Measurements from ENCODE around the gene NQO2.
"Not testable (repeated sequence)": the region's sequence is repeated elsewhere in the genome, so short reads cannot be mapped to it uniquely, and the experiment has no call there.

DNA sequence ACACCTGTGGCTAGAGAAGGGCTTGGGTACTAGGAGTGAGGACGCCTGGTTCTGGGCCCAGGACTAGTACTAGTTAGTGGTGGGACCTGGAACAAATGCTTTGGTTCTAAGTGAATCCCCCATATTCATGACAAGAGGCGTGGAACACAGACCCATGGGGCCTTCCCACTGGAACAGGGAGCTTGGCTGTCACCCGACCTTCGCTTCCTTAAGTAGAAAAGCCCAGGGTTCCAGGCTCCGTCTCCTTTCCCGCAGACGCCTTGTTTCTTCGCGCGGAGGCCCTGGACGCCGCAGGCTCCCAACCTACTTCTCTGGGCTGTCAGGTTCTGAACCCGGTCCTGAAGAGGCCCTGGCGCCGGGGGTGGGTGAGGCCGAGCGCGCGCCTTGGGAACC is 63.6 kb downstream of the NQO2 start:
- TF ChIP-seq, protein P1, sequence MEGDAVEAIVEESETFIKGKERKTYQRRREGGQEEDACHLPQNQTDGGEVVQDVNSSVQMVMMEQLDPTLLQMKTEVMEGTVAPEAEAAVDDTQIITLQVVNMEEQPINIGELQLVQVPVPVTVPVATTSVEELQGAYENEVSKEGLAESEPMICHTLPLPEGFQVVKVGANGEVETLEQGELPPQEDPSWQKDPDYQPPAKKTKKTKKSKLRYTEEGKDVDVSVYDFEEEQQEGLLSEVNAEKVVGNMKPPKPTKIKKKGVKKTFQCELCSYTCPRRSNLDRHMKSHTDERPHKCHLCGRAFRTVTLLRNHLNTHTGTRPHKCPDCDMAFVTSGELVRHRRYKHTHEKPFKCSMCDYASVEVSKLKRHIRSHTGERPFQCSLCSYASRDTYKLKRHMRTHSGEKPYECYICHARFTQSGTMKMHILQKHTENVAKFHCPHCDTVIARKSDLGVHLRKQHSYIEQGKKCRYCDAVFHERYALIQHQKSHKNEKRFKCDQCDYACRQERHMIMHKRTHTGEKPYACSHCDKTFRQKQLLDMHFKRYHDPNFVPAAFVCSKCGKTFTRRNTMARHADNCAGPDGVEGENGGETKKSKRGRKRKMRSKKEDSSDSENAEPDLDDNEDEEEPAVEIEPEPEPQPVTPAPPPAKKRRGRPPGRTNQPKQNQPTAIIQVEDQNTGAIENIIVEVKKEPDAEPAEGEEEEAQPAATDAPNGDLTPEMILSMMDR (conservative IDR thresholded peaks at IDR 0.05; ENCODE audit: low read depth, low read length): not testable (repeated sequence)
- not testable (repeated sequence) for TF ChIP-seq EZH2phosphoT487 (IDR thresholded peaks at IDR 0.05; ENCODE audit: borderline replicate concordance, low read length)

Measured in PC-3 (cell line).